Testis (tissue), 2 donors: ENCODE results near the gene MRM3.

Experiments
- POLR2A ChIP-seq: fragments of 450-650 bp; IDR thresholded peaks from one replicate; pipeline ENCODE4 v1.6.1; 2017; ENCODE audit warnings: antibody characterized with exemption, mild to moderate bottlenecking, moderate library complexity
- TF ChIP-seq, protein P1 (sequence below), 3 experiments: fragments of 450-650 bp in 2 of 3; fragments of 200-600 bp in 1 of 3; sonication (generic) in 1 of 3; IDR thresholded peaks; one replicate each; pipeline ENCODE4 v1.5.1; 2016 to 2019; ENCODE audit warnings: antibody characterized with exemption in 3 of 3, mild to moderate bottlenecking in 2 of 3, moderate library complexity in 1 of 3

DNA sequence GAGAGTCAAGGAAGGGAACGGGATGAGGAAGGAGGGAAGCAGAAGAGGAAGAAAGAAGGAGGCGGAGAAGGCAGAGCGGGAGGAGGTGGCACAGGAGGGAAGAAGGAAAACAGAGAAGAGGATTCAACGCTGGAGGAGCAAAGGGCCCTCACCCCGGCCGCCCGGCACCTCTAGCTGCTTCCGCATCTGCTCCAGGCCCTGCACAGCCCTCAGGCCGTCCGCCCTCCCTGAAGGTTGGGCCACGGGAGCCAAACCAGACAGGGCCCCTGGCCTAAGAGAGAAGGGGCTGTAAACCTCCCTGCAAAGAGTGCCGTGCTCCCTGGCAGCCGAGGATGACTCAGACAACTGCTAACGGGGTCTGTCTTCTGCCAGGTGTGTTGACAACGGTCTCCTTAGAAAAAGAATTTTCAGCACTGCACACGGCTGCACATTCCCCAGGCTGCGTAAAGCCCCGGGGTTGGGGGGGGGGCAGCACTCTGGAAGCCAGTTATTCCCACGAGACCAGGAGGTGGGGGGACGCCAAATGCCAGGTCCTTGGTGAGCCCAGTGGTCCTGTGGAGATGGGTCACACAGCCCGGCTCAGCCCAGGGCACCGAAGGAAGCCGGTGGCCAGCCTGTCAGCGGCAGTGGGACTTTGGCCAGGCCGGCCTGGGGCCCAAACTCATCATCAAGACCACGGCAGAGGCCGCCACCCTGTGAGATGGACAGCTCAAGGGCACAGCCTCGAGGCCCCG is 29.1 kb downstream of the MRM3 start:
- TF ChIP-seq, protein P1, sequence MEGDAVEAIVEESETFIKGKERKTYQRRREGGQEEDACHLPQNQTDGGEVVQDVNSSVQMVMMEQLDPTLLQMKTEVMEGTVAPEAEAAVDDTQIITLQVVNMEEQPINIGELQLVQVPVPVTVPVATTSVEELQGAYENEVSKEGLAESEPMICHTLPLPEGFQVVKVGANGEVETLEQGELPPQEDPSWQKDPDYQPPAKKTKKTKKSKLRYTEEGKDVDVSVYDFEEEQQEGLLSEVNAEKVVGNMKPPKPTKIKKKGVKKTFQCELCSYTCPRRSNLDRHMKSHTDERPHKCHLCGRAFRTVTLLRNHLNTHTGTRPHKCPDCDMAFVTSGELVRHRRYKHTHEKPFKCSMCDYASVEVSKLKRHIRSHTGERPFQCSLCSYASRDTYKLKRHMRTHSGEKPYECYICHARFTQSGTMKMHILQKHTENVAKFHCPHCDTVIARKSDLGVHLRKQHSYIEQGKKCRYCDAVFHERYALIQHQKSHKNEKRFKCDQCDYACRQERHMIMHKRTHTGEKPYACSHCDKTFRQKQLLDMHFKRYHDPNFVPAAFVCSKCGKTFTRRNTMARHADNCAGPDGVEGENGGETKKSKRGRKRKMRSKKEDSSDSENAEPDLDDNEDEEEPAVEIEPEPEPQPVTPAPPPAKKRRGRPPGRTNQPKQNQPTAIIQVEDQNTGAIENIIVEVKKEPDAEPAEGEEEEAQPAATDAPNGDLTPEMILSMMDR (IDR thresholded peaks at IDR 0.05) = no peak
- no peak for TF ChIP-seq POLR2A
